Lung (tissue), 12 donors: ENCODE data around the gene FOXE1. TPM values are rescaled to one million over a fixed set of nuclear protein-coding genes. Genes with fewer than 3 reads are reported as not detected.

Source experiments
- ATAC-seq: fragments of 200-7000 bp; cut with Tn5 transposase; one replicate; pipeline ENCODE4 v1.9.1; 2020; ENCODE audit warnings: moderate number of reproducible peaks; ENCODE audit not compliant: insufficient read depth, low FRiP score
- DNase-seq, 3 donors: peaks; one replicate each; pipeline ENCODE4 v3.0.0-alpha.2; 2013 to 2017
- H3K27ac ChIP-seq, 2 donors: one replicate each; pipeline ENCODE4 v1.5.1; 2013; ENCODE audit warnings: mild to moderate bottlenecking in 2 of 2, moderate library complexity in 2 of 2, control low read depth in 1 of 2, inconsistent platforms in 1 of 2, low read depth in 1 of 2, low read length in 1 of 2
- H3K27me3 ChIP-seq, 3 donors: one replicate each; pipeline ENCODE4 v1.5.1; 2013; ENCODE audit warnings: low read length in 2 of 3; ENCODE audit not compliant: control insufficient read depth in 3 of 3, insufficient read depth in 3 of 3
- H3K36me3 ChIP-seq, 4 donors: one replicate each; pipeline ENCODE4 v1.5.1; 2013; ENCODE audit warnings: low read length in 4 of 4, mild to moderate bottlenecking in 1 of 4, moderate library complexity in 1 of 4; ENCODE audit not compliant: control insufficient read depth in 4 of 4, insufficient read depth in 4 of 4
- H3K4me1 ChIP-seq, 5 donors: one replicate each; pipeline ENCODE4 v1.5.1; 2013; ENCODE audit warnings: low read length in 5 of 5, mild to moderate bottlenecking in 2 of 5, moderate library complexity in 1 of 5; ENCODE audit not compliant: control insufficient read depth in 5 of 5, insufficient read depth in 5 of 5
- H3K4me3 ChIP-seq: one replicate; pipeline ENCODE4 v1.5.1; 2013; ENCODE audit warnings: mild to moderate bottlenecking, control low read depth, moderate library complexity
- H3K9ac ChIP-seq, 2 donors: one replicate each; pipeline ENCODE4 v1.5.1; 2013; ENCODE audit warnings: low read length in 2 of 2, control low read depth in 1 of 2; ENCODE audit not compliant: insufficient read depth in 1 of 2
- H3K9me3 ChIP-seq, 4 donors: one replicate each; pipeline ENCODE4 v1.5.1; 2013; ENCODE audit warnings: low read length in 3 of 4, mild to moderate bottlenecking in 1 of 4, moderate library complexity in 1 of 4; ENCODE audit not compliant: control insufficient read depth in 4 of 4, insufficient read depth in 3 of 4
- CTCF ChIP-seq: IDR thresholded peaks from 2 replicates; pipeline ENCODE4 v1.5.1; 2012; ENCODE audit warnings: mild to moderate bottlenecking; ENCODE audit errors: control extremely low read depth, extremely low read depth
- WGBS, 2 donors: extraction: QIAGEN DNeasy Blood & Tissue Kit; methylation state at CpG; one replicate each; pipeline ENCODE4 v1.1.7; 2013; 5-methylcytosine and 5-hydroxymethylcytosine counted together
- polyA plus RNA-seq, 2 donors: library from polyadenylated mRNA; stranded (reverse); fragments of 200-250 nt; gene quantifications; one replicate each; pipeline ENCODE4 v1.2.1, GENCODE V29; 2013
- total RNA-seq, 2 donors: library from RNA; depleted of rRNA in 1 of 2; stranded (reverse); fragments of >200 nt in 1 of 2; gene quantifications; one replicate each; pipeline ENCODE4 v1.2.1, GENCODE V29; 2014 to 2021
- donor health status: control.
- donor health status: control.
- donor health status: Bipolar disorder and iron deficiency.
- donor health status: healthy.
- donor health status: DM: yes; HTN: yes; CAD: no.

The FOXE1 gene
- total and polyA plus RNA-seq, 4 donors = 0.06 to 0.14 (median 0.08) TPM; not detected in 1

DNA sequence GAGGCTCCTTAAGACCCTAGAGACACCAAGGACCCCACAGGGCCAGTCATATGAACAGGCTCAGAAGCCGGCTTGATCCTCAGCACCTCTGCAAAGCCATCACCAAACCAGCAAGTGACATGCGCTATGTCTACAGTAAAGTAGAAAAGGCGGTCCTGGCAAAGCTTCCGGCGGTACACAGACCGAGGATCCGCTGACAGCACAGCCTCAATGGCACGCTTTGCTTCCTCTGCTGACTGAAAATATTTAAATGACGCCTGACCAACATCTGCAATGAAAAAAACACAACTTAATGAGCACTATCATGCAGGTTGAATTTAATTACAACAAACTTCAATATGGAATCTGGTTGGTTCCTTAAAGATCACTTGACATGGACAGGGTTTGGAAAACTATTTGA, 51.7 kb downstream of the FOXE1 start:
- Histone ChIP-seq H3K4me1 (peaks cover 0 to 4% (median 0%) of the 10 kb centered on the region in 5 donors), H3K9me3 (no peaks in the 10 kb centered on the region), H3K9ac (no peak overlapping the region), H3K4me3 (no peak overlapping the region), H3K27me3 (no peaks in the 10 kb centered on the region), H3K36me3 (peaks cover 4 to 12% (median 8%) of the 10 kb centered on the region in 4 donors), H3K27ac (no peak overlapping the region)
- WGBS, 2 donors = 91 to 96% methylated on average over 9 of the region's 9 CpGs
- TF ChIP-seq CTCF = no peak
- ATAC-seq (no peak), DNase-seq (no peak)

DNA sequence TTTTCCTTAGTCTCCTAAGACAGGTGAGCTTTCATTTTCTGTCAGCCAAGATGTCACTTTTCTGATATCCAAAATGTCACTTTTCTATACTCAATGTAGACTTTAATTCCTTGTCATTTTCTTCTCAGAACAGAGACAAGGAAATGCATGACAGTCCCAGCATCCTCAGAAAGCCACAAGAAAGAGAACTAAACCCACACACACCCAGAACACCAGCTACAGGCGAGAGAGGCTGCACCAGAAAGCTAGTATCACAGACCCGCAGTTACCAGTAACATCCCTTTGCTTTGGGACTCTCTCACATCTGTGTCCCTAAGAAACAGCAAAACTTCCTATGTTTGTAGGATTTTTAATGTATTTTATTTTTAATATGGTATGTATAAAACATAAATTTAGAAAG, 52.2 kb downstream of the FOXE1 start:
- no peak for ATAC-seq
- Histone ChIP-seq H3K27me3 (no peaks in the 10 kb centered on the region), H3K9me3 (no peaks in the 10 kb centered on the region), H3K27ac (no peak overlapping the region), H3K4me1 (peaks cover 0 to 4% (median 0%) of the 10 kb centered on the region in 5 donors), H3K9ac (no peak overlapping the region), H3K4me3 (no peak overlapping the region), H3K36me3 (peaks cover 9 to 13% (median 10%) of the 10 kb centered on the region in 4 donors)
- TF ChIP-seq CTCF = no peak
- WGBS, 2 donors = 41 to 63% methylated on average over 2 of the region's 2 CpGs
- DNase-seq = no peak

Other genes with a start within 250 kb of the FOXE1 start
- gene TSTD2, start 219.9 kb upstream of the FOXE1 start, total RNA-seq = 10 to 100 TPM; 17.1 to 26.6 TPM
- 10 to 100 TPM in 1 of 2 donors, 1 to 10 TPM in 1; 9.4 to 11.1 TPM for gene TSTD2, start 219.9 kb upstream of the FOXE1 start, polyA plus RNA-seq
- 10 to 100 TPM; 24.0 to 30.0 TPM for gene NCBP1, start 219.4 kb upstream of the FOXE1 start, total RNA-seq
- gene NCBP1, start 219.4 kb upstream of the FOXE1 start, polyA plus RNA-seq = 10 to 100 TPM in 1 of 2 donors, 1 to 10 TPM in 1; 6.5 to 12.3 TPM
- gene XPA, start 155.9 kb upstream of the FOXE1 start, total RNA-seq = 10 to 100 TPM; 10.2 to 23.0 TPM
- gene XPA, start 155.9 kb upstream of the FOXE1 start, polyA plus RNA-seq = 10 to 100 TPM in 1 of 2 donors, 1 to 10 TPM in 1; 9.2 to 10.8 TPM
- 10 to 100 TPM; 17.5 to 27.9 TPM for gene TRMO, start 69.3 kb downstream of the FOXE1 start, total RNA-seq
- gene TRMO, start 69.3 kb downstream of the FOXE1 start, polyA plus RNA-seq = 10 to 100 TPM in 1 of 2 donors, 1 to 10 TPM in 1; 7.8 to 13.8 TPM
- gene HEMGN, start 84.9 kb downstream of the FOXE1 start, total RNA-seq = 10 to 100 TPM in 1 of 2 donors, under 1 TPM in 1; 0.34 to 21.6 TPM
- under 1 TPM; 0.14 to 0.27 TPM for gene HEMGN, start 84.9 kb downstream of the FOXE1 start, polyA plus RNA-seq
- gene ANP32B, start 130.1 kb downstream of the FOXE1 start, total RNA-seq = 100 to 1,000 TPM in 1 of 2 donors, 10 to 100 TPM in 1; 45.4 to 100 TPM
- gene ANP32B, start 130.1 kb downstream of the FOXE1 start, polyA plus RNA-seq = 100 to 1,000 TPM; 105 to 152 TPM
- 10 to 100 TPM; 50.6 to 70.3 TPM for gene NANS, start 203.5 kb downstream of the FOXE1 start, total RNA-seq
- 100 to 1,000 TPM in 1 of 2 donors, 10 to 100 TPM in 1; 78.5 to 109 TPM for gene NANS, start 203.5 kb downstream of the FOXE1 start, polyA plus RNA-seq